Type B pancreatic cell (in vitro differentiated cells): ENCODE data around the gene PER3. TPM values are rescaled to one million over a fixed set of nuclear protein-coding genes. Genes with fewer than 3 reads are reported as not detected.

ENCODE experiments used
- DNase-seq: peaks from one replicate; pipeline ENCODE4 v3.0.0; 2021; ENCODE audit warnings: mixed read lengths; ENCODE audit not compliant: unreplicated experiment; ENCODE audit errors: extremely low spot score
- H3K27ac Mint-ChIP-seq: 2 replicates; pipeline ENCODE4 v1.8.0; 2021; ENCODE audit warnings: mild to moderate bottlenecking, mixed read lengths
- H3K27me3 Mint-ChIP-seq: 2 replicates; pipeline ENCODE4 v1.8.0; 2021; ENCODE audit warnings: mixed read lengths
- H3K36me3 Mint-ChIP-seq: 2 replicates; pipeline ENCODE4 v1.8.0; 2021; ENCODE audit warnings: mixed read lengths
- H3K4me1 Mint-ChIP-seq: one replicate; pipeline ENCODE4 v1.8.0; 2021; ENCODE audit warnings: mixed read lengths; ENCODE audit not compliant: unreplicated experiment
- H3K4me3 Mint-ChIP-seq: 2 replicates; pipeline ENCODE4 v1.8.0; 2021; ENCODE audit warnings: mild to moderate bottlenecking, mixed read lengths
- H3K9me3 Mint-ChIP-seq: 2 replicates; pipeline ENCODE4 v1.8.0; 2021; ENCODE audit warnings: mixed read lengths
- CTCF ChIP-seq: fragments of 200-600 bp; sonication (generic); conservative IDR thresholded peaks from 2 replicates; pipeline ENCODE4 v1.5.0; 2021; ENCODE audit warnings: antibody characterized with exemption, mild to moderate bottlenecking
- total RNA-seq: library from RNA; stranded (reverse); gene quantifications from 2 replicates; pipeline ENCODE4 v1.2.1, GENCODE V29; 2021; ENCODE audit warnings: low replicate concordance

PER3 gene
- total RNA-seq, 1 donor from 2014 or later: 7.1 TPM

GRCh38 chr1:7831458-7831857 is 47.4 kb downstream of the PER3 start:
- H3K9me3 Mint-ChIP-seq: no peaks in the 10 kb centered on the region
- H3K4me1 Mint-ChIP-seq: no peaks in the 10 kb centered on the region
- no peak for DNase-seq
- TF ChIP-seq CTCF: no peak
- H3K27me3 Mint-ChIP-seq: no peaks in the 10 kb centered on the region
- no peak overlapping the region for H3K4me3 Mint-ChIP-seq
- H3K36me3 Mint-ChIP-seq: peaks cover 6% of the 10 kb centered on the region
- no peak overlapping the region for H3K27ac Mint-ChIP-seq

DNA sequence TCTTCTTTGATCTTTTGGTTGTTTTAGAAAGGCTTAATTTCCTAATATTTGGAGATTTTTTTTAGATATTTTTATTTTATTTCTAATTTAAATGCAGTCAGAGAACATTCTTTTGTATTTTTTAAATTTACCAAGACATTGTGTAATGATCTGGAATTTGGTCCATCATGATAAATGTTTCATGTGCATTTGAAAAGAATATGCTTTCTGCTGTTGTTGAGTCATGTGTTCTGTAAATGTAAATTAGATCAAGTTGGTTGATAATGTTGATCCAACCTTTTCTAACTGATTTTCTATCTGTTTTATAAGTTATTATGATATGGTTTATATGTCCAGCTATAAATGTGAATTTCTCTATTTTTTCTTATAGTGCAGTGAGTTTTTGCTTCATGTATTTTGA is 48.9 kb downstream of the PER3 start:
- H3K36me3 Mint-ChIP-seq: peaks cover 17% of the 10 kb centered on the region
- H3K4me1 Mint-ChIP-seq: no peaks in the 10 kb centered on the region
- DNase-seq: no peak
- no peaks in the 10 kb centered on the region for H3K9me3 Mint-ChIP-seq
- no peak overlapping the region for H3K4me3 Mint-ChIP-seq
- no peak for TF ChIP-seq CTCF
- H3K27ac Mint-ChIP-seq: no peak overlapping the region
- H3K27me3 Mint-ChIP-seq: no peaks in the 10 kb centered on the region

DNA sequence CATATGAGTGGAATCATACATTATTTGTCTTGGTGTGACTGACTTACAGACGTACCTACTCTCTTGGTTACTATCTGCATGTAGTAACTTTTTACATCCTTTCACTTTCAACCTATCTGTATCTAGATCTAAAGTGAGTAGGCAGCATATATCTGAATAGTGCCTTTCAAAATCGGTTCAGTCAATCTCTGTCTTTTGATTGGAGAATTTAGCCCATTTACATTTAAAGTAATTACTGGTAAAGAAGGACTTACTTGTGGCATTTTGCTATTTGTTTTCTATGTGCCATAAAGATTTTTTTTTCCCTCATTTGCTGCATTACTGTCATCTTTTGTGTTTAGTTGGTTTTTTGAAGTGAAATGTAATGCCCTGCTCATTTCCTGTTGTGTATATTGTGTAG is 54.6 kb downstream of the PER3 start:
- Mint-ChIP-seq H3K36me3 (peaks cover 40% of the 10 kb centered on the region), H3K27me3 (no peaks in the 10 kb centered on the region), H3K4me1 (no peaks in the 10 kb centered on the region), H3K4me3 (no peak overlapping the region), H3K27ac (no peak overlapping the region), H3K9me3 (peaks cover 7% of the 10 kb centered on the region)
- DNase-seq: no peak
- TF ChIP-seq CTCF: no peak

- H3K4me3 Mint-ChIP-seq: no peak overlapping the region
- no peaks in the 10 kb centered on the region for H3K4me1 Mint-ChIP-seq
- TF ChIP-seq CTCF: no peak
These were observed 55.4 kb downstream of the PER3 start for GRCh38 chr1:7839526-7839925.

DNA sequence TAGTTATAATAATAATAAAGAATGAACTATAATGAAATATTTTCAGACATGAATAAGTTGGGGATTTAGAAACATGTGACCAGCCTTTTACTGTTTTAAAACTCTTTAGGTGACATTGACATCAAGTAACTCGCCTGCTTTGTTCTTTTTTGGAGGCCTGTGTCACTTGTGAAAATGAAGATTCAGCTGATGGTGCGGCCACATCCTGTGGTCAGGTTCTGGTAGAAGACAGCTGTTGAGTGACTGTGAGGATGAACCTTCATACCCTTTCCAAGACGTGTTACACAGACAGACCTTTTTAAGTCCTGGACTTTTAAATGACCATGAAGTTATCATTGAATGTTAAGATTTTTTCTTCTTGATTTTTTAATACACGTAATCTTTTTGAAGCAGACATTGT is 58.4 kb downstream of the PER3 start:
- peaks cover 7% of the 10 kb centered on the region for H3K9me3 Mint-ChIP-seq
- DNase-seq: no peak
- no peak overlapping the region for H3K27ac Mint-ChIP-seq
- H3K4me3 Mint-ChIP-seq: no peak overlapping the region
- no peak for TF ChIP-seq CTCF
- no peaks in the 10 kb centered on the region for H3K27me3 Mint-ChIP-seq
- H3K36me3 Mint-ChIP-seq: peaks cover 27% of the 10 kb centered on the region
- H3K4me1 Mint-ChIP-seq: no peaks in the 10 kb centered on the region

More at GRCh38 chr1:7839526-7839925, 55.4 kb downstream of the PER3 start:
- Mint-ChIP-seq H3K36me3 (peaks cover 40% of the 10 kb centered on the region), H3K27me3 (no peaks in the 10 kb centered on the region), H3K27ac (no peak overlapping the region), H3K9me3 (peaks cover 7% of the 10 kb centered on the region)
- no peak for DNase-seq

- H3K9me3 Mint-ChIP-seq: no peaks in the 10 kb centered on the region
- H3K27ac Mint-ChIP-seq: no peak overlapping the region
- no peak overlapping the region for H3K4me3 Mint-ChIP-seq
- DNase-seq: no peak
- H3K27me3 Mint-ChIP-seq: peaks cover 3% of the 10 kb centered on the region
- H3K36me3 Mint-ChIP-seq: peaks cover 2% of the 10 kb centered on the region
- no peak for TF ChIP-seq CTCF
- no peaks in the 10 kb centered on the region for H3K4me1 Mint-ChIP-seq
These were observed 61.7 kb downstream of the PER3 start for GRCh38 chr1:7845761-7846160.
